Natural killer cell (primary cell): ENCODE measurements around the gene BRMS1L. TPM values are rescaled to one million over a fixed set of nuclear protein-coding genes. Genes with fewer than 3 reads are reported as not detected.

Experiments used
- ATAC-seq, 3 donors: fragments of 150-1000 bp in 2 of 3; fragments of 200-7000 bp in 1 of 3; cut with Tn5 transposase; 1 replicate in 1 of 3; 2 replicates in 2 of 3; pipeline ENCODE4 v1.10.0; 2021; ENCODE audit warnings: mild to moderate bottlenecking in 2 of 3, moderate library complexity in 2 of 3
- DNase-seq, 2 donors: peaks; one replicate each; pipeline versions ENCODE4 v3.0.0 to v3.0.0-alpha.2; 2013 to 2021; ENCODE audit warnings: mixed read lengths in 1 of 2
- H3K27ac ChIP-seq: one replicate; pipeline ENCODE4 v1.5.1; 2013; ENCODE audit warnings: mild to moderate bottlenecking, low read length
- H3K27me3 ChIP-seq: one replicate; pipeline ENCODE4 v1.6.1; 2013; ENCODE audit warnings: low read length; ENCODE audit not compliant: control insufficient read depth, insufficient read depth
- H3K36me3 ChIP-seq: one replicate; pipeline ENCODE4 v1.6.1; 2013; ENCODE audit warnings: low read length; ENCODE audit not compliant: control insufficient read depth, insufficient read depth
- H3K4me1 ChIP-seq: one replicate; pipeline ENCODE4 v1.6.1; 2013; ENCODE audit warnings: low read length; ENCODE audit not compliant: control insufficient read depth, insufficient read depth
- H3K4me3 ChIP-seq: one replicate; pipeline ENCODE4 v1.5.1; 2013; ENCODE audit warnings: low read length
- H3K9me3 ChIP-seq: one replicate; pipeline ENCODE4 v1.6.1; 2013; ENCODE audit warnings: low read length; ENCODE audit not compliant: control insufficient read depth, insufficient read depth
- H3K27ac Mint-ChIP-seq, 2 donors: one replicate each; pipeline ENCODE4 v1.8.0; 2022; ENCODE audit warnings: mild to moderate bottlenecking in 2 of 2, mixed read lengths in 2 of 2, moderate library complexity in 1 of 2
- H3K27me3 Mint-ChIP-seq, 2 donors: one replicate each; pipeline ENCODE4 v1.8.0; 2022; ENCODE audit warnings: low read depth in 2 of 2, mixed read lengths in 2 of 2
- H3K36me3 Mint-ChIP-seq: one replicate; pipeline ENCODE4 v1.8.0; 2022; ENCODE audit warnings: mixed read lengths
- H3K4me1 Mint-ChIP-seq, 2 donors: one replicate each; pipeline ENCODE4 v1.8.0; 2022; ENCODE audit warnings: mixed read lengths in 2 of 2
- H3K4me3 Mint-ChIP-seq: one replicate; pipeline ENCODE4 v1.8.0; 2022; ENCODE audit warnings: mild to moderate bottlenecking, moderate library complexity, mixed read lengths
- H3K9me3 Mint-ChIP-seq, 2 donors: one replicate each; pipeline ENCODE4 v1.8.0; 2022; ENCODE audit warnings: mixed read lengths in 2 of 2
- CTCF ChIP-seq: fragments of 200-600 bp; IDR thresholded peaks from one replicate; pipeline ENCODE4 v1.8.0; 2022; ENCODE audit warnings: antibody characterized with exemption
- WGBS: methylation state at CpG from one replicate; pipeline ENCODE4 v1.1.7; 2013; ENCODE audit warnings: missing lambda C conversion rate; ENCODE audit not compliant: insufficient coverage; 5-methylcytosine and 5-hydroxymethylcytosine counted together
- intact Hi-C: fragments of 100-400 bp; cut with micrococcal nuclease; formaldehyde crosslinking; loops from one replicate; pipeline ENCODE4 v1.14.2; 2022
- total RNA-seq, 4 donors: library from RNA; stranded (reverse); fragments of 120-200 nt in 1 of 4; gene quantifications; one replicate each; pipeline versions ENCODE4 v1.2.3 to v1.2.4, GENCODE V29; 2013 to 2022

BRMS1L gene
- total RNA-seq, 3 donors from 2014 or later (not counting 1 experiment from before 2014, with no cell fraction given) = 5.1 to 9.4 (median 6.3) TPM

- H3K27me3 ChIP-seq = no peaks in the 10 kb centered on the region
- H3K4me1 ChIP-seq = no peaks in the 10 kb centered on the region
- ATAC-seq = no peak
- no peak overlapping the region for H3K4me3 ChIP-seq
- no peaks in the 10 kb centered on the region for H3K4me1 Mint-ChIP-seq
- no peaks in the 10 kb centered on the region for H3K36me3 ChIP-seq
- H3K4me3 Mint-ChIP-seq = no peak overlapping the region
- no peak overlapping the region for H3K27ac Mint-ChIP-seq
- H3K27me3 Mint-ChIP-seq = no peaks in the 10 kb centered on the region
- 62% methylated on average over 1 of the region's 1 CpG for WGBS
- peaks cover 14% of the 10 kb centered on the region for H3K36me3 Mint-ChIP-seq
- no peak overlapping the region for H3K27ac ChIP-seq
- H3K9me3 Mint-ChIP-seq = no peaks in the 10 kb centered on the region
- intact Hi-C loops = no loop called here
- H3K9me3 ChIP-seq = no peaks in the 10 kb centered on the region
- no peak for TF ChIP-seq CTCF
- DNase-seq = no peak
Measured at GRCh38 chr14:35854696-35855270, 28.6 kb downstream of the BRMS1L start.

DNA sequence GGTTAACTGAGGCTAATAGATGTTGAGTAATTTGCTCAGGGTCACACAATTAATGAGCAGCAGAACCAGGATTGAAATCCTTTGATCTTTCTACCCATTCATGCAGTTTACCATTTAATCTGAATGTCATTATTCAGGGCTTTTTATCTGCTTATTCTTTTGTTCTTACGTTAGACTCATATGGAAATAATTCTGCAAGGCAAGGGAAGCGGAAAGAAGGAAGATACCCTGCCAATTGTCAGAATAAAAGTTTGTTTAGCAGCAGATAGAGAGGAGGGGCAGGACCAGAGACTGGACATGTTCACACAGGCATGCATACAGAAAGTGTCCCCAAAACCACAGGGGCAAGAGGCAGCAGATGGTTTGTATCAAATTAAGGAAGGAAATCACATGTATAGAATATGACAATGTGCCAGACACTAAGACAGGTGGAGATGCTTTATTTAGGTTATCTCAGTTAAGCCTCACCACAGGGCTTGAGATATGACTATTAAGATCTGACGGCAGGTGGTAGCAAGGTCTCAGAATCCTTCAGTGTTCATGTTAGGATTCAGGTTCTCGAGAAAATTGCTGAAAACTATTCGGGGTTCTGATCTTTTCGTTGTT, 29.8 kb downstream of the BRMS1L start:
- Mint-ChIP-seq H3K27ac (no peak overlapping the region), H3K4me3 (no peak overlapping the region), H3K27me3 (no peaks in the 10 kb centered on the region), H3K36me3 (peaks cover 12% of the 10 kb centered on the region), H3K4me1 (no peaks in the 10 kb centered on the region), H3K9me3 (no peaks in the 10 kb centered on the region)
- Histone ChIP-seq H3K4me3 (no peak overlapping the region), H3K27me3 (no peaks in the 10 kb centered on the region), H3K4me1 (no peaks in the 10 kb centered on the region), H3K27ac (no peak overlapping the region), H3K36me3 (no peaks in the 10 kb centered on the region), H3K9me3 (no peaks in the 10 kb centered on the region)
- intact Hi-C loops = no loop called here
- WGBS = 22% methylated on average over 4 of the region's 6 CpGs
- no peak for TF ChIP-seq CTCF
- ATAC-seq = peak in 1 of 3 donors; percentile 26
- DNase-seq = no peak

DNA sequence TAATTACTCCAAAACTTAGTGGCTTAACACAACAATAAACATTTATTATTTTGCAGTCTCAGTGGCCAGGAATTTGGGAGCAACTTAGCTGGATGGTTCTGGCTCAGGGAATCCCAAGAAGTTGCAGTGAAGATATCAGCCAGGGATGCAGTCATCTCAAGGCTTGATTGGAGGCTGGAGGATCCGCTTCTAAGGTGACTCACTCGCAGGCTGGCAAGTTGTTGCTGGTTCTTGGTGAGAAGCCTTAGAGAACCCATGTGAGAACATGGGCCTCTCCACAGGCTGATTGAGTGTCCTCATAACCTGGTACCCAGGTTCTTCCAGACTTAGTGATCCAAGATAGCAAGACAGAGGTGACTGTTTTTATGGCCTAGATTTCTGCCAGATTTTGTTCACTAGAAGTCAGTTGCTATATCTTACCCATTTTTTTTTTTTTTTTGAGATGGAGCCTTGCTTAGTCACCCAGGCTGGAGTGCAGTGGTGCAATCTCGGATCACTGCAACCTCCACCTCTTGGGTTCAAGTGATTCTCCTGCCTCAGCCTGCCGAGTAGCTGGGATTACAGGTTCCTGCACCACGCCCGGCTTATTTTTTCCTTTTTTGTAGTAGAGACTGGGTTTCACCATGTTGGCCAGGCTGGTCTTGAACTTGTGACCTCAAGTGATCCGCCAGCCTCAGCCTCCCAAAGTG, 32.5 kb downstream of the BRMS1L start:
- Mint-ChIP-seq H3K36me3 (peaks cover 11% of the 10 kb centered on the region), H3K4me1 (no peaks in the 10 kb centered on the region), H3K27me3 (no peaks in the 10 kb centered on the region), H3K27ac (no peak overlapping the region), H3K4me3 (no peak overlapping the region), H3K9me3 (no peaks in the 10 kb centered on the region)
- no peaks in the 10 kb centered on the region for H3K4me1 ChIP-seq
- no peaks in the 10 kb centered on the region for H3K27me3 ChIP-seq
- no peak for TF ChIP-seq CTCF
- peaks cover 6% of the 10 kb centered on the region for H3K36me3 ChIP-seq
- H3K27ac ChIP-seq = no peak overlapping the region
- intact Hi-C loops = no loop called here
- no peak overlapping the region for H3K4me3 ChIP-seq
- no peak for ATAC-seq
- DNase-seq = no peak
- 96% methylated on average over 7 of the region's 7 CpGs for WGBS
- no peaks in the 10 kb centered on the region for H3K9me3 ChIP-seq
